IMR-90 (cell line): Measurements from ENCODE around the gene RETN. TPM values are rescaled to one million over a fixed set of nuclear protein-coding genes. Genes with fewer than 3 reads are reported as not detected.

ENCODE experiments used
- ATAC-seq: fragments of 200-7000 bp; cut with Tn5 transposase; 2 replicates; pipeline ENCODE4 v1.9.1; 2020; ENCODE audit warnings: low read depth, mild to moderate bottlenecking, moderate library complexity
- BruUV-seq: library from RNA; stranded (reverse); fragments of 400-500 nt; replicated peaks from 2 replicates; lab custom pipeline; 2021; lab: Mats Ljungman, UMichigan
- CTCF ChIA-PET: fragments of 300-600 bp; formaldehyde crosslinking; extraction: SDS; loops from one replicate; lab custom pipeline; 2021; ENCODE audit warnings: antibody characterized with exemption; lab: Yijun Ruan, JAX
- POLR2A ChIA-PET: fragments of 300-600 bp; sonication (Branson Sonifier 250); formaldehyde crosslinking; loops from one replicate; lab custom pipeline; 2022; ENCODE audit warnings: antibody characterized with exemption; ENCODE audit not compliant: unreplicated experiment; lab: Charles Lee
- DNase-seq: peaks from one replicate; pipeline ENCODE4 v3.0.0; 2013
- H2AFZ ChIP-seq: replicated peaks from 2 replicates; pipeline ENCODE3; 2013; ENCODE audit warnings: low read length, mild to moderate bottlenecking; ENCODE audit not compliant: poor library complexity
- H2AK5ac ChIP-seq: 2 replicates; pipeline ENCODE4 v1.6.1; 2013; ENCODE audit warnings: low read depth, low read length, inconsistent platforms
- H2AK9ac ChIP-seq: replicated peaks from 2 replicates; pipeline ENCODE3; 2013; ENCODE audit warnings: mild to moderate bottlenecking, low read depth, low read length, moderate library complexity; ENCODE audit not compliant: poor library complexity
- H2BK120ac ChIP-seq: 2 replicates; pipeline ENCODE4 v1.6.1; 2013; ENCODE audit warnings: low read depth, low read length, inconsistent platforms
- H2BK15ac ChIP-seq: 3 replicates; pipeline ENCODE4 v1.6.1; 2013; ENCODE audit warnings: low read depth, low read length, inconsistent platforms
- H2BK20ac ChIP-seq: 2 replicates; pipeline ENCODE4 v1.6.1; 2013; ENCODE audit warnings: low read depth, mild to moderate bottlenecking, inconsistent platforms, low read length, moderate library complexity
- H2BK5ac ChIP-seq: 2 replicates; pipeline ENCODE4 v1.6.1; 2013; ENCODE audit warnings: mild to moderate bottlenecking, low read depth, low read length, inconsistent platforms; ENCODE audit not compliant: poor library complexity, severe bottlenecking
- H3K14ac ChIP-seq: replicated peaks from 2 replicates; pipeline ENCODE4 v1.6.1; 2013; ENCODE audit warnings: low read depth, low read length, inconsistent platforms
- H3K18ac ChIP-seq: 2 replicates; pipeline ENCODE4 v1.6.1; 2013; ENCODE audit warnings: low read depth, low read length, control low read depth
- H3K23ac ChIP-seq: 2 replicates; pipeline ENCODE4 v1.6.1; 2013; ENCODE audit warnings: low read depth, low read length, inconsistent platforms
- H3K27ac ChIP-seq: 2 replicates; pipeline ENCODE4 v1.5.1; 2013; ENCODE audit warnings: mild to moderate bottlenecking, control low read depth, low read length; ENCODE audit not compliant: insufficient read depth
- H3K27me3 ChIP-seq: 2 replicates; pipeline ENCODE4 v1.6.1; 2013; ENCODE audit warnings: low read length; ENCODE audit not compliant: control insufficient read depth, insufficient read depth
- H3K36me3 ChIP-seq: 2 replicates; pipeline ENCODE4 v1.6.1; 2013; ENCODE audit warnings: low read length, mixed read lengths; ENCODE audit not compliant: control insufficient read depth, insufficient read depth
- H3K4ac ChIP-seq: 2 replicates; pipeline ENCODE4 v1.6.1; 2013; ENCODE audit warnings: low read depth, low read length, inconsistent platforms
- H3K4me1 ChIP-seq: 2 replicates; pipeline ENCODE4 v1.6.1; 2013; ENCODE audit warnings: low read length, mixed read lengths; ENCODE audit not compliant: control insufficient read depth, insufficient read depth
- H3K4me2 ChIP-seq: 2 replicates; pipeline ENCODE4 v1.6.1; 2013; ENCODE audit warnings: low read depth, mild to moderate bottlenecking, control low read depth, low read length, moderate library complexity
- H3K4me3 ChIP-seq: 2 replicates; pipeline ENCODE4 v1.5.1; 2013; ENCODE audit warnings: low read depth, mild to moderate bottlenecking, control low read depth, low read length, moderate library complexity; ENCODE audit not compliant: insufficient read depth
- H3K56ac ChIP-seq: 2 replicates; pipeline ENCODE4 v1.6.1; 2013; ENCODE audit warnings: low read length, inconsistent platforms; ENCODE audit not compliant: insufficient read depth; ENCODE audit errors: extremely low read depth
- H3K79me1 ChIP-seq, 2 experiments: 2 replicates each; pipeline ENCODE4 v1.6.1; 2013; ENCODE audit warnings: low read length in 2 of 2, inconsistent platforms in 1 of 2, low read depth in 1 of 2
- H3K9ac ChIP-seq: 2 replicates; pipeline ENCODE4 v1.6.1; 2013; ENCODE audit warnings: low read depth, low read length, control low read depth
- H3K9me1 ChIP-seq: 2 replicates; pipeline ENCODE4 v1.6.1; 2013; ENCODE audit warnings: low read length, inconsistent platforms; ENCODE audit not compliant: insufficient read depth
- H3K9me3 ChIP-seq: 2 replicates; pipeline ENCODE4 v1.6.1; 2013; ENCODE audit warnings: low read length; ENCODE audit not compliant: control insufficient read depth, insufficient read depth
- H4K20me1 ChIP-seq: 2 replicates; pipeline ENCODE4 v1.6.1; 2013; ENCODE audit warnings: low read length, inconsistent platforms; ENCODE audit not compliant: insufficient read depth
- H4K5ac ChIP-seq: 2 replicates; pipeline ENCODE4 v1.6.1; 2013; ENCODE audit warnings: mild to moderate bottlenecking, low read depth, low read length, control low read depth
- H4K8ac ChIP-seq, 2 experiments: 2 replicates each; pipeline ENCODE4 v1.6.1; 2013; ENCODE audit warnings: low read depth in 2 of 2, low read length in 2 of 2, control low read depth in 1 of 2, inconsistent platforms in 1 of 2
- H4K91ac ChIP-seq: 2 replicates; pipeline ENCODE4 v1.6.1; 2013; ENCODE audit warnings: low read depth, low read length, inconsistent platforms; ENCODE audit not compliant: insufficient read depth
- BHLHE40 ChIP-seq: fragments of 150-350 bp; IDR thresholded peaks from 2 replicates; pipeline ENCODE4 v1.6.1; 2016; ENCODE audit warnings: mild to moderate bottlenecking, low read depth, low read length
- CEBPB ChIP-seq: IDR thresholded peaks from 2 replicates; pipeline ENCODE4 v1.6.1; 2012; ENCODE audit warnings: low read depth, low read length, improper control_type of control experiment
- CHD1 ChIP-seq: IDR thresholded peaks from 2 replicates; pipeline ENCODE4 v1.6.1; 2012; ENCODE audit warnings: low read depth, low read length, improper control_type of control experiment
- FOS ChIP-seq: fragments of 150-350 bp; IDR thresholded peaks from 2 replicates; pipeline ENCODE4 v1.6.1; 2016; ENCODE audit warnings: low read depth, low read length
- MAFK ChIP-seq: IDR thresholded peaks from 2 replicates; pipeline ENCODE4 v1.6.1; 2012; ENCODE audit warnings: low read depth, low read length, improper control_type of control experiment
- MAZ ChIP-seq: IDR thresholded peaks from 2 replicates; pipeline ENCODE4 v1.6.1; 2012; ENCODE audit warnings: low read depth, mild to moderate bottlenecking, low read length, improper control_type of control experiment, moderate library complexity, borderline replicate concordance
- MXI1 ChIP-seq: IDR thresholded peaks from 2 replicates; pipeline ENCODE4 v1.6.1; 2012; ENCODE audit warnings: low read depth, mild to moderate bottlenecking, low read length, moderate library complexity, borderline replicate concordance
- NFE2L2 ChIP-seq: fragments of 150-350 bp; IDR thresholded peaks from 2 replicates; pipeline ENCODE4 v1.6.1; 2016; ENCODE audit warnings: low read depth, mild to moderate bottlenecking, low read length
- POLR2A ChIP-seq: IDR thresholded peaks from 2 replicates; pipeline ENCODE4 v1.6.1; 2012; ENCODE audit warnings: mild to moderate bottlenecking, low read depth, low read length
- RAD21 ChIP-seq: IDR thresholded peaks from 2 replicates; pipeline ENCODE4 v1.6.1; 2012; ENCODE audit warnings: low read length, improper control_type of control experiment
- RCOR1 ChIP-seq: IDR thresholded peaks from 2 replicates; pipeline ENCODE4 v1.6.1; 2012; ENCODE audit warnings: mild to moderate bottlenecking, low read length, improper control_type of control experiment; ENCODE audit not compliant: insufficient replicate concordance
- RFX5 ChIP-seq: IDR thresholded peaks from 2 replicates; pipeline ENCODE4 v1.8.0; 2012; ENCODE audit warnings: low read depth, mild to moderate bottlenecking, low read length, moderate library complexity
- SMC3 ChIP-seq: fragments of 150-350 bp; IDR thresholded peaks from 2 replicates; pipeline ENCODE4 v1.6.1; 2016; ENCODE audit warnings: low read depth, mild to moderate bottlenecking, antibody characterized with exemption, low read length, moderate library complexity
- WGBS, 2 experiments: methylation state at CpG; one replicate each; pipeline versions ENCODE4 v1.1.5 to v1.1.7; 2013; ENCODE audit warnings: missing lambda C conversion rate in 2 of 2; ENCODE audit not compliant: insufficient read length in 1 of 2; ENCODE audit errors: extremely low coverage in 2 of 2; 5-methylcytosine and 5-hydroxymethylcytosine counted together
- dilution Hi-C: fragments of 300-500 bp; cut with HindIII; formaldehyde crosslinking; loops from one replicate; pipeline ENCODE4 v1.14.3; 2018; ENCODE audit warnings: low sequenced_read_pairs; ENCODE audit not compliant: unreplicated experiment
- in situ Hi-C: fragments of 300-500 bp; cut with MboI; formaldehyde crosslinking; loops from 3 replicates; pipeline ENCODE4 v1.14.3; 2019; ENCODE audit warnings: low sequenced_read_pairs, inconsistent platforms, mixed read lengths
- intact Hi-C: fragments of 100-400 bp; cut with micrococcal nuclease; formaldehyde crosslinking; loops from 2 replicates; pipeline ENCODE4 v1.10.0; 2022
- polyA plus RNA-seq, 3 experiments: library from polyadenylated mRNA; depleted of rRNA; stranded (reverse); fragments of >200 nt; gene quantifications; 2 replicates each; pipeline ENCODE4 v1.2.3, GENCODE V29; 2012; ENCODE audit warnings: low replicate concordance in 1 of 3
- total RNA-seq: library from RNA; depleted of rRNA; stranded (reverse); fragments of >200 nt; gene quantifications from 2 replicates; pipeline ENCODE4 v1.2.3, GENCODE V29; 2012
- TF ChIP-seq, protein P1 (sequence below): fragments of 150-350 bp; IDR thresholded peaks from 2 replicates; pipeline ENCODE4 v1.6.1; 2017; ENCODE audit warnings: mild to moderate bottlenecking, antibody characterized with exemption, low read length, low read depth
- TF ChIP-seq, protein P2 (sequence below): fragments of 150-350 bp; IDR thresholded peaks from 2 replicates; pipeline ENCODE4 v1.6.1; 2016; ENCODE audit warnings: low read depth, mild to moderate bottlenecking, low read length, moderate library complexity, borderline replicate concordance
- TF ChIP-seq, protein P3 (sequence below): conservative IDR thresholded peaks from 2 replicates; pipeline ENCODE4 v1.5.1; 2012; ENCODE audit warnings: mild to moderate bottlenecking, low read depth, low read length, improper control_type of control experiment

RETN gene
- total and polyA plus RNA-seq, 2 of the 4 experiments (the other 2 are of a cell fraction) = not detected

DNA sequence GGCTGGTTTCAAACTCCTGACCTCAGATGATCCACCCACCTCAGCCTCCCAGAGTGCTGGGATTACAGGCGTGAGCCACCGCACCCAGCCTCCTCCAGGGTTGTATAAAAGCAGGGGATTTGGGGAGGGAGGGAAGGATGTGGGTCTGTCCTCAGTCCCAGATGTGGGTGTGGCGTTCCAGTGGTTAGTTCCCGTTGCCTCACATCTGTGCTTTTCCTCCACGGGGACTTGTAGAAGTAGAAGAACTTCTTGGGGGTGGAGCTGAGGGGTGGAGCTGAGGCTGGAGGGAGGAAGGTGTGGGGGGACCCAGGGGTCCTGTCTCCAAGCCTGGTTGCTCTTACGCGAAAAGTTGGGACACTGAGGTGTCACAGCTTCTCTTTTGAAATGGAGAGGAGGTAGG, 7.5 kb downstream of the RETN start:
- in situ Hi-C loops (no loop called here), dilution Hi-C loops (no loop called here), intact Hi-C loops (no loop called here)
- Histone ChIP-seq H3K9me3 (peaks cover 4% of the 10 kb centered on the region; the same call in 1 of the 2 replicates), H3K4me2 (no peak overlapping the region), H3K4ac (no peak overlapping the region), H3K27ac (no peak overlapping the region), H3K4me3 (no peak overlapping the region), H4K20me1 (no peaks in the 10 kb centered on the region), H3K79me1 (peaks cover 0 to 6% of the 10 kb centered on the region in 2 experiments; a peak in 3 of 4 replicates), H3K4me1 (peaks cover 2% of the 10 kb centered on the region; the same call in 1 of the 2 replicates), H3K56ac (no peak overlapping the region), H2BK20ac (no peak overlapping the region), H2BK15ac (no peak overlapping the region), H3K14ac (no peak overlapping the region), H3K9ac (no peak overlapping the region), H3K23ac (no peak overlapping the region), H3K18ac (no peak overlapping the region), H3K9me1 (peaks cover 3% of the 10 kb centered on the region), H4K5ac (no peak overlapping the region), H3K36me3 (no peaks in the 10 kb centered on the region), H3K27me3 (peaks cover 21% of the 10 kb centered on the region), H2AFZ (no peak overlapping the region), H2BK120ac (no peak overlapping the region), H4K91ac (no peak overlapping the region), H2AK9ac (peak overlapping the region; percentile 37), H2AK5ac (no peak overlapping the region), H4K8ac (no peak overlapping the region), H2BK5ac (no peak overlapping the region)
- no peak for TF ChIP-seq MAZ
- no peak for TF ChIP-seq RCOR1
- no peak for TF ChIP-seq CHD1
- TF ChIP-seq FOS = no peak
- no peak for TF ChIP-seq BHLHE40
- no peak for TF ChIP-seq POLR2A
- TF ChIP-seq, protein P1, sequence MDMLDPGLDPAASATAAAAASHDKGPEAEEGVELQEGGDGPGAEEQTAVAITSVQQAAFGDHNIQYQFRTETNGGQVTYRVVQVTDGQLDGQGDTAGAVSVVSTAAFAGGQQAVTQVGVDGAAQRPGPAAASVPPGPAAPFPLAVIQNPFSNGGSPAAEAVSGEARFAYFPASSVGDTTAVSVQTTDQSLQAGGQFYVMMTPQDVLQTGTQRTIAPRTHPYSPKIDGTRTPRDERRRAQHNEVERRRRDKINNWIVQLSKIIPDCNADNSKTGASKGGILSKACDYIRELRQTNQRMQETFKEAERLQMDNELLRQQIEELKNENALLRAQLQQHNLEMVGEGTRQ = no peak
- no peak for TF ChIP-seq SMC3
- TF ChIP-seq NFE2L2 = no peak
- no peak for TF ChIP-seq CEBPB
- no peak for TF ChIP-seq MAFK
- TF ChIP-seq, protein P2, sequence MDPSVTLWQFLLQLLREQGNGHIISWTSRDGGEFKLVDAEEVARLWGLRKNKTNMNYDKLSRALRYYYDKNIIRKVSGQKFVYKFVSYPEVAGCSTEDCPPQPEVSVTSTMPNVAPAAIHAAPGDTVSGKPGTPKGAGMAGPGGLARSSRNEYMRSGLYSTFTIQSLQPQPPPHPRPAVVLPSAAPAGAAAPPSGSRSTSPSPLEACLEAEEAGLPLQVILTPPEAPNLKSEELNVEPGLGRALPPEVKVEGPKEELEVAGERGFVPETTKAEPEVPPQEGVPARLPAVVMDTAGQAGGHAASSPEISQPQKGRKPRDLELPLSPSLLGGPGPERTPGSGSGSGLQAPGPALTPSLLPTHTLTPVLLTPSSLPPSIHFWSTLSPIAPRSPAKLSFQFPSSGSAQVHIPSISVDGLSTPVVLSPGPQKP = no peak
- TF ChIP-seq, protein P3, sequence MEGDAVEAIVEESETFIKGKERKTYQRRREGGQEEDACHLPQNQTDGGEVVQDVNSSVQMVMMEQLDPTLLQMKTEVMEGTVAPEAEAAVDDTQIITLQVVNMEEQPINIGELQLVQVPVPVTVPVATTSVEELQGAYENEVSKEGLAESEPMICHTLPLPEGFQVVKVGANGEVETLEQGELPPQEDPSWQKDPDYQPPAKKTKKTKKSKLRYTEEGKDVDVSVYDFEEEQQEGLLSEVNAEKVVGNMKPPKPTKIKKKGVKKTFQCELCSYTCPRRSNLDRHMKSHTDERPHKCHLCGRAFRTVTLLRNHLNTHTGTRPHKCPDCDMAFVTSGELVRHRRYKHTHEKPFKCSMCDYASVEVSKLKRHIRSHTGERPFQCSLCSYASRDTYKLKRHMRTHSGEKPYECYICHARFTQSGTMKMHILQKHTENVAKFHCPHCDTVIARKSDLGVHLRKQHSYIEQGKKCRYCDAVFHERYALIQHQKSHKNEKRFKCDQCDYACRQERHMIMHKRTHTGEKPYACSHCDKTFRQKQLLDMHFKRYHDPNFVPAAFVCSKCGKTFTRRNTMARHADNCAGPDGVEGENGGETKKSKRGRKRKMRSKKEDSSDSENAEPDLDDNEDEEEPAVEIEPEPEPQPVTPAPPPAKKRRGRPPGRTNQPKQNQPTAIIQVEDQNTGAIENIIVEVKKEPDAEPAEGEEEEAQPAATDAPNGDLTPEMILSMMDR = no peak
- no peak for TF ChIP-seq RFX5
- TF ChIP-seq MXI1 = no peak
- TF ChIP-seq RAD21 = no peak
- no CpG with 5 or more reads among the region's 7 CpGs for WGBS, 2 experiments
- CTCF ChIA-PET = no interaction called here
- no TSS peak for BruUV-seq
- POLR2A ChIA-PET = no interaction called here
- ATAC-seq (no peak), DNase-seq (no peak)
